ENCODE results near the gene PPARD. TPM values are rescaled to one million over a fixed set of nuclear protein-coding genes. Genes with fewer than 3 reads are reported as not detected.

The PPARD gene
- total and polyA plus RNA-seq, 12 donors = 6.0 to 39.8 (median 21.6) TPM

- intact Hi-C loops (cut with DNase I) = no loop called here
- Histone ChIP-seq H3K36me3 (replicated peaks in 1 of 2) (peaks cover 0 to 57% of the 10 kb centered on the region in 2 donors), H3K27me3 (no peaks in the 10 kb centered on the region)
These were observed 47.3 kb upstream of the PPARD start for GRCh38 chr6:35295036-35295435.

DNA sequence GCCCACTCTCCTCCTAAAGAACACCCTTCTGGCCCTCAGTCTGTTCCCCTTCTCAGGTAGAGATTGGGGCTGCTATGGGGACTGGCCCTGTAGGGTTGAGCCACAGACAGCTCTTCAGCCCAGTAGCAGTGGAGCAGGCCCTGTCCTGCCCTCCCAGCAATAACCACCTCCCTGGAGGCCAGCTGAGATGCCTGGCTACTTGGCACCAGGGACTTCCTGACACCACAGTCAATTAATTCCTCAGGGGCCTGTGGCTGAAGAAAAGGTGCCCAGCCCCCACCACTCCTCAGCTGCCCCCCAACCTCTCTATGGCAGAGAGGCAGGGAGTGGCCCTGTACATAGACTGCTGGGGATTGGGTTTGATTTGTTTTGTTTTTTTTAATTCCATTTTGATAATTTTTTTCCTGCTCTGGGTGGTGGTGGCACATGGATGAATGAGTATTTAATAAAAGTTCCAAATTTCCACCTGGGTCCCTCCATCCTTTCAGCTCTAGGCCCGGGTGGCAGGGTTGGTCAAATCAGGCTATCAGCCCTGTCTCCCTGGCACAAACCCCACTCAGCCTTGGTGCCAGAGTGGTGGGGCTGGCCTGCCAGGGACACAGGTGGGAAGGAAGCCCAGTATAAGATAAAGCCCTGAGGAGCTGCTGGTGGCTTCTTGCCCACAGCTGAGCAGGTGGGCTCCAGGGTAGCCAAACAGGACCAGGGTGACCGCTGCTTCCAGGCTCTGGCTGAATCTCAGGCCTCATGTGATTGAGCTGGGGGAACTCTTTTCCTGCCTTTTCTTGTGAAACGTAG lies 46.6 kb upstream of the PPARD start:
- Histone ChIP-seq H3K27me3 (no peaks in the 10 kb centered on the region), H3K27ac (no peak overlapping the region), H3K36me3 (replicated peaks in 1 of 2) (peaks cover 0 to 50% of the 10 kb centered on the region in 2 donors), H3K4me1 (replicated peaks in 1 of 2) (peaks cover 0 to 6% of the 10 kb centered on the region in 2 donors), H3K9me3 (replicated peaks in 1 of 3) (no peaks in the 10 kb centered on the region), H3K4me3 (no peak overlapping the region)
- DNase-seq = no peak
- intact Hi-C loops (cut with DNase I) = no loop called here
- WGBS, 4 donors = 35 to 77% (median 56%) methylated on average over 2 to 3 of the region's 3 CpGs
- TF ChIP-seq CTCF (IDR thresholded peaks at IDR 0.05) (no peak), POLR2A (IDR thresholded peaks at IDR 0.05) (no peak)

More at GRCh38 chr6:35295036-35295435, 47.3 kb upstream of the PPARD start:
- no peak overlapping the region for H3K4me3 ChIP-seq
- H3K4me1 ChIP-seq (replicated peaks in 1 of 2) = peaks cover 0 to 6% of the 10 kb centered on the region in 2 donors
- 77 to 97% (median 95%) methylated on average over 2 of the region's 2 CpGs; no CpG with 5 or more reads in 1 of the 4 donors for WGBS, 4 donors
- DNase-seq = no peak
- no peak for TF ChIP-seq CTCF (IDR thresholded peaks at IDR 0.05)
- no peak for TF ChIP-seq POLR2A (IDR thresholded peaks at IDR 0.05)
- no peaks in the 10 kb centered on the region for H3K9me3 ChIP-seq (replicated peaks in 1 of 3)
- no peak overlapping the region for H3K27ac ChIP-seq

GRCh38 chr6:35296931-35297600 lies 45.3 kb upstream of the PPARD start:
- TF ChIP-seq CTCF (IDR thresholded peaks at IDR 0.05) = no peak
- no peak for TF ChIP-seq POLR2A (IDR thresholded peaks at IDR 0.05)
- Histone ChIP-seq H3K36me3 (replicated peaks in 1 of 2) (peaks cover 0 to 36% of the 10 kb centered on the region in 2 donors), H3K27me3 (no peaks in the 10 kb centered on the region), H3K4me1 (replicated peaks in 1 of 2) (peaks cover 0 to 6% of the 10 kb centered on the region in 2 donors), H3K27ac (peak overlapping the region in 1 of 5 donors; percentile 26), H3K4me3 (no peak overlapping the region), H3K9me3 (replicated peaks in 1 of 3) (no peaks in the 10 kb centered on the region)
- intact Hi-C loops (cut with DNase I) = no loop called here
- 48 to 76% (median 65%) methylated on average over 4 to 6 of the region's 6 CpGs for WGBS, 4 donors
- no peak for DNase-seq

Data from adrenal gland (tissue), 12 donors.